NCI-H345 treated with DMSO at 0.1 percent for 48 hours (cell line): Measurements from ENCODE around the gene CAMK2B.

Source experiments
- DNase-seq: peaks from one replicate; lab custom pipeline; 2025; ENCODE audit not compliant: unreplicated experiment; lab: John Stamatoyannopoulos, UW

The CAMK2B gene

GRCh38 chr7:44287488-44288380, 37.7 kb downstream of the CAMK2B start:
- no peak for DNase-seq

DNA sequence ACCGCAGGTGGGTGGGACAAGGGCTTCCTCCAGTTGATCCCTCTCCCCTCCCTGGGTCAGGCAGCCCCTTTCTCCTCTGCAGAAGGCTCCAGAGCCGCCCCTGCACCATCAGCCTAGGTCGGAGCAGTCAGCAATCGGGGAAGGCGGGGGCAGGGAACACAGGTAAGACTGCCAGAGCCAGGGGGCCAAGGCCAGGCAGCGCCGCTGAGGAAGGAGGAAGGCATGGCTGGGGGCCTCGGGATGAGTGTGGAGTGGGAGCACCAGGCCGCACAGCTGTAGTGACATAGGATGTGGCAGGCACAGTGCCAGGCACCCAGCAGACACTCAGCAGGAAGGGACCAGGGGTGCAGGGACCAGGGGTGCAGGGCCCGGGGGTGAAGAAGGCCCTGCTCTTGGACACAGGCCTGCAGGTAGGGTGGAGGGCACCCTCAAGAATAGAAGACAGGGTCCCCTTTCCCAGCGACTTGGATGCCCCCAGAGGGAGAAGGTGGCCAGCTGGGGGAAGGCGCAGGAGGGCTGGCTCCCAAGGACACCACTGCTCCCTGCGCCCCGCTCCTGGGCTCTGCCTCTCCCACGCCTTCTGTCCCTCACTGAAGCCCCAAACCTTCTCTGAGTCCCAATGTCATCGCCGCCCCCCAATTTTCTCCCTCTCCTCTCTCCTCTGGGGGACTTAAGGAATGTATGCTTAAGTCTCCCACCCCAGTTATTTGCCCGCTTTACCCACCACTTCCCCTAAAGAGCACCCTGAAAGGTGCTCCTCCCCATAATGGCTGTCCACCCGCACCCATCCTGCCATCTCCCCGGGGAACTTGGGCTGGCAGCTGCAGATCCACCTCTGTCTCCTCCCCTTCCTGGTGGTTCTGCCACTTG, 38.5 kb downstream of the CAMK2B start:
- DNase-seq: no peak

DNA sequence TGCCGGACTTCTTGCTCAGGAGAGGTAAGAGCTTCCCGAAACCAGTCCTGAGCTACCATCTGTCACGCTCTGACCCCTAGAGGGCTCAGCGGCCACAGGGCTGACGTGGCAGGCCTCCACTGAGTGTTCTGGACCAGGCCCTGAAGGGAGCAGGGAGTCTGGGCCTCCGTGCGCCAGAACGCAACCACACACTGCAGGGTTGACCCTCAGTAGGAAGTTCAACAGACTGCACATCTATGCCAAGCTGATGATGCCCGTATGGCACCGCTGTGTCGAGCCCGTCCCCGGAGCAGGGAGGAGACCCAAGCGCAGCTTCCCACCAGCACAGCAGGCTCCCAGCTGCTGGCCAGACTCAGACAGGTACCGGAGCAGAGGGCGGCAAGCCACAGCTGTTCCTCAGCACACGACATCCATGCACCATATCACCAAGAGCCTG, 39.2 kb downstream of the CAMK2B start:
- DNase-seq: no peak

DNA sequence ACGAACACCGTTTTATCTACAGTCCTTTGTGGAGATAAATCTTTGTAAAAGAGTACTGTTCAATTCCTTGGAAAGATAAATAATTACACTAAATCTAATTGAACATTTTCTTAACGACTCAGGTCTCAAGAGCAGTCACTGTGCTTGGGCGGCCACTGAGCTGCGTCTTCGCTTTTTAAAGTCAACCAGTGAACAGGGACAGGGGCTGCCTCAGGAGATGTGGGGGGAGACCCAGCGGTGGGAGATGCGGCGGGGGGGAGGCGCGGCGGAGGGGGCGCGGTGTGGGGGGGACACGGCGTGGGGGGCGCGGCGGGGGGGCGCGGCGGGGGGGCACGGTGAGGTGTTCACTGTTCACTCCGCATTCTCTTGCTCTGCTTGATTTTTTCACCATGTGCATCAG, 39.8 kb downstream of the CAMK2B start:
- DNase-seq: no peak

GRCh38 chr7:44284881-44285541, 40.4 kb downstream of the CAMK2B start:
- no peak for DNase-seq

DNA sequence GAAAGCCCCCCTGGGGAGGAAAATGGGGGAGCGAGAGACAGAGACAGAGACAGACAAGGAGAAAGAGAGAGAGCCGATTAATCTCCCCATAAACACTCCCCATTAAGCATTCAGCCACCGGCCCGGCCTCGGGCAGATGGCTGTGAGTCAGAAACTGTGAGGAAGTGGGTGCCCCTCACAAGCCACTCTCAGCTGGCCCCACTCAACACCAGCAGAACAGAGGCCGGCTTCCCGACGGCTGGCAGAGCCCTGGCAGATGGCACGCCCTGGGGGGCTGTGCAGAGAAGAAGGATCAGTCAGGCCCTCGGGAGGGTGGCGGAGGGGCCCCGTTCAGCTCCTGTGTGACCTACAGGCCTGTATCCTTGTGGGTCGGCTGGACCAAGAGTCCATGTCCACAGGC, 41.2 kb downstream of the CAMK2B start:
- no peak for DNase-seq

DNA sequence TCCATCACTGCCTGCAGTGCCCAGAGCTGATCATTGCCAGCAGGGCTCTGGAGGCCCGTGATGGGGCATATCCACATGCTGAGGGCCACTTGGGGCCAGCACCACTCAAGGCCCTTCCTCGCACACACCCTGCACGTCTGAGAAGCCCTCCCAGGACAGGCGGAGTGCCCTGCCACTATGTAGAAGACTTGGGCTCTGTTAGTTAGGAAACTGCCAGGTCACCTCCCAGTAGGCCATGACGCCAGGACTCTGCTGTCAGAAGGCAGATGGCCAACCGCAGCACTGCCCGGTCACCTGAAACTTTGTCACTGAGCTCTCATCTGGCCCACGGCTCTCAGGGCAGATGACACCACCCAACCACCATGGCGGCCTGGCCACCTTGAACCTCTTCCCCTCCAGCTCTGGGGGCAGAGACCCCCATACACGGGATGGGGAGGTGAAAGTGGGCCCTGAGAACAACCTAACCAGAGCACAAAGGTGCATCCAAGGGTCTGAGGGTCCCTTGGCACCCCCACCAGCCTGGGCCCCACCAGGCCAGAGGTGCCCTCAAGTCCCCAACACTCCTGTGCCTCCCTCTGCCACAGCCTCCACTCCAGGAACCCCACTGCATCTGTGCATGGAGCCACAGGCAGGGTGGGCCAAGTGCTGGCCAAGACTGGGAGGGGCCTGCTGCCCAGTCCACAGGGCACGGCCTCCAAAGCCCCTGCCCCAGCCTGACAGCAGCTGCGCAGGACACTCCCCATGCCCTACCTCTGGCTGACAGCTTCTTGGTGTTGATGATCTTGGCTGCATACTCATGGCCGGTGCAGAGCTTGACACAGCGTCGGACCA, 41.8 kb downstream of the CAMK2B start:
- no peak for DNase-seq

DNA sequence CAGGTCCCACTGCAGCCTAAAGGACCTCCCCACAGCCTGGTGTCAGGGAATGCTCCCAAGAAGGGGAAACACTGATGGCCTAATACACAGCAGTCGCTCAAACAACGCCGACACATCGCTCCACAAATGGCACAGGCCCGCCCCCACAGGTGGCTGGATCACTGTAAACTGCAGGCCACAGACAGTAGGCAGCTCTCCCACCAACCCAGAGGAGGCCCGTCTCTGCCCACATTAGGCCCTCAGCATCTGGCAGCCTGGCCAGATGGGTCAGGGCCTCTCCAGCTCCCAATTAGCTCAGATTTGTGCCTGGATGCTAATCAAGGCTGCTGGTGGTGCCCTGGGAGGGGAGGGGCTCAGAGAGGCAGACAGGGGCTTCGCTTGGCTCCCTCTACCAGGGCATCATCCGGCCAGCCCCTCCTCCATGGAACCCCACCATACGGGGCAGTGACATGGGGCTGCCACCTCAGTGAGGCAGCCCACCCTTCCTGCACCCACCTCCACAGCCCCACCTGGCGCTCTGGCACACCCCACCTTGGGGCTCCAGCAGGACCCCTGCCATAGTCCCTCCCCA, 42.7 kb downstream of the CAMK2B start:
- no peak for DNase-seq

GRCh38 chr7:44281811-44282600, 43.4 kb downstream of the CAMK2B start:
- no peak for DNase-seq

- no peak for DNase-seq
Observed at GRCh38 chr7:44280993-44281721, 44.2 kb downstream of the CAMK2B start.

- DNase-seq: no peak
Observed at GRCh38 chr7:44280636-44280992, 44.8 kb downstream of the CAMK2B start.

DNA sequence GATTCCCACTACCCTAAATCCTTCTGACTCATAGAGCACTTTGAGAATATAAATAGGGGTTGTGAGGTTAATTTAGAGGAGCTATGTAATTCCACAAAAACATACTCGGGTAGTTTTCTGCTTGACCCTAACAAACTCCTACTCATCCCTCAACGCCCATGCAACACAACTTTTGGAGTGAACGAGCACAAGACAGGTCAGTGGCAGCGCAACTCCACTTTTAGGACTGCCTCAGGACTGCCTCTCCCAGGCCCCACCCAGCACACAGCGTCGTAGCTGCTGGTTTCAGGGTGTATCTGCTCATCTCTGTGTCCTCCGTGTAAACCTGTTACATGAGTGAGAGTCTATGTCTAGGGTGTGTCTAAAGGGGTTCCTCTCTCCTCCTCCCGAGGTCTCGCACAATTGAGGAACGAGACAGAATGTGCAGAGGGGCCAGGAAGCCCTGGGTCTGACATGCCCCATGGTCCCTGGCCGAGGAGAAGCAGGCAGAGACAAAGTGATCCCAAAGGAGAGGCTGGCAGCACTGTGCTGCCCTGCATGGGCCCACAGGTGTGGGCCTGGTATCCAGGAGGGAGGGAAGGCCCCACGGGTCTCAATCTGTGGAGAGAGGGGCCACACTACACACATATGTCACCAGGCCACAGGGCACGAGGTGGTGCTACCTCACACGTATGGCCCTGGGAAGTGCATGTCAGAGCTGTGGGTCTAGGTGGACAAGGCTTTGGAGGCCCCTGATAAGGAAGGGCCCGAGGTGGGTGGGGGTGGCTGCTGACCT, 45.5 kb downstream of the CAMK2B start:
- no peak for DNase-seq

- no peak for DNase-seq
Observed at GRCh38 chr7:44279286-44279685, 46.1 kb downstream of the CAMK2B start.

DNA sequence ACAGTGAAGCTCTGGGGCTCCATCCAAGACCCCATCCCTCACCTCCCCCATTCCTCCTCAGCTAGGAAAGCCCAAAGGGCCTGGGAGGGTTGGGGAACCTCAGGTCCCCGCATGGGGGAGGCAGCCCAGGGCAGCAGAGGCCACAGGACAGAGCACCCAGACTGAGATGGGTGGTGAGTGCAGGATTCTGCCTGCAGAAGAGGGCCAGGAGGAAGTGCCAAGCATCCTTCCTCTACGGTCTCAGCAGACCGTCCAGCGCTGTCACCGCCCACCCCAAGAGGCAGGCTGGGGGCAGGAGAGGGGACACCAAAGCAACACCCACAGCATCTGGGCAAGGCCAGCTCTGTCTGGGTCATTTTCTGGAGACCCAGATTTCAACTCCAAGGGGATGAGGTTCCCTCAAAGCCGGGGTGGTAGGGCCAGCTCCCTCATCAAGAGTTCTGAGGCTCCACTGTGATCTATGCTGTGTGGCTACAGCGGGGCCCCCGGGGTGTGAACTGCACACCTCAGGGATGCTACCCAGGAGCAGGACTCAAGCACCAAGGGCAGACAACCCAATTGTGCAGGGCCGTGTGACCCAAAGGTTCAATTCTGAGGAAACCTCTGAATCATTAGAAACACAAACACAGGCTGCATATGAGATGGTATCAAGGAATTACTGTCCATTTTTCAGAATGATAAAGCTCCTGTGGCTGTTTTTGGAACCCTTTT, 46.8 kb downstream of the CAMK2B start:
- no peak for DNase-seq

- DNase-seq: no peak
Observed at GRCh38 chr7:44277851-44278250, 47.5 kb downstream of the CAMK2B start.

GRCh38 chr7:44277391-44277790, 48.0 kb downstream of the CAMK2B start:
- no peak for DNase-seq

- DNase-seq: no peak
Observed at GRCh38 chr7:44276571-44277221, 48.7 kb downstream of the CAMK2B start.
